Loucy (cell line): ENCODE data around the gene CRABP1.

Experiments used
- H2AFZ ChIP-seq: fragments of 200-600 bp; sonication (generic); 2 replicates; pipeline ENCODE4 v1.6.0; 2016; ENCODE audit warnings: antibody characterized with exemption, mild to moderate bottlenecking, low read length, moderate library complexity
- H3F3A ChIP-seq: fragments of 200-600 bp; 2 replicates; pipeline ENCODE4 v1.6.0; 2016; ENCODE audit warnings: antibody characterized with exemption, low read depth, mild to moderate bottlenecking
- H3K27me3 ChIP-seq: fragments of 200-600 bp; sonication (generic); 2 replicates; pipeline ENCODE4 v1.6.1; 2014; ENCODE audit warnings: low read length, mild to moderate bottlenecking; ENCODE audit not compliant: insufficient read depth, poor library complexity, severe bottlenecking
- H3K36me3 ChIP-seq: fragments of 200-600 bp; sonication (generic); 2 replicates; pipeline ENCODE4 v1.6.1; 2016; ENCODE audit warnings: low read length; ENCODE audit not compliant: insufficient read depth
- H3K4me1 ChIP-seq: fragments of 200-600 bp; sonication (generic); 2 replicates; pipeline ENCODE4 v1.5.1; 2014; ENCODE audit warnings: low read length, mild to moderate bottlenecking; ENCODE audit not compliant: insufficient read depth, poor library complexity, severe bottlenecking
- H3K4me2 ChIP-seq: fragments of 200-600 bp; sonication (generic); 2 replicates; pipeline ENCODE4 v1.6.0; 2014; ENCODE audit warnings: antibody characterized with exemption, low read length, low read depth, mild to moderate bottlenecking; ENCODE audit not compliant: poor library complexity, severe bottlenecking
- H3K4me3 ChIP-seq: fragments of 200-600 bp; sonication (generic); 2 replicates; pipeline ENCODE4 v1.5.1; 2014; ENCODE audit warnings: low read length, mild to moderate bottlenecking, mixed read lengths; ENCODE audit not compliant: poor library complexity, severe bottlenecking
- H3K79me2 ChIP-seq: fragments of 200-600 bp; sonication (generic); 2 replicates; pipeline ENCODE4 v1.6.1; 2014; ENCODE audit warnings: low read length; ENCODE audit not compliant: insufficient read depth
- H3K9ac ChIP-seq: fragments of 200-600 bp; sonication (generic); 2 replicates; pipeline ENCODE4 v1.6.0; 2014; ENCODE audit warnings: mild to moderate bottlenecking, low read depth, low read length, moderate library complexity; ENCODE audit not compliant: poor library complexity, severe bottlenecking
- H3K9me2 ChIP-seq: fragments of 200-600 bp; sonication (generic); replicated peaks from 2 replicates; pipeline ENCODE4 v1.6.1; 2016; ENCODE audit warnings: low read depth, low read length, mixed read lengths
- H3K9me3 ChIP-seq: fragments of 200-600 bp; sonication (generic); 2 replicates; pipeline ENCODE4 v1.6.1; 2014; ENCODE audit warnings: mild to moderate bottlenecking, antibody characterized with exemption, low read length, low read depth; ENCODE audit not compliant: insufficient read depth
- H4K20me1 ChIP-seq: fragments of 200-600 bp; sonication (generic); 2 replicates; pipeline ENCODE4 v1.6.0; 2014; ENCODE audit warnings: antibody characterized with exemption, low read length, mild to moderate bottlenecking; ENCODE audit not compliant: insufficient read depth, poor library complexity, severe bottlenecking
- CTCF ChIP-seq: fragments of 200-600 bp; sonication (generic); conservative IDR thresholded peaks from 2 replicates; pipeline ENCODE4 v1.5.1; 2014; ENCODE audit warnings: mild to moderate bottlenecking, antibody characterized with exemption, low read length
- EZH2phosphoT487 ChIP-seq: fragments of 200-600 bp; IDR thresholded peaks from 2 replicates; pipeline ENCODE4 v1.6.1; 2018; ENCODE audit warnings: antibody characterized with exemption, mild to moderate bottlenecking, moderate library complexity, borderline replicate concordance

CRABP1 gene

GRCh38 chr15:78306176-78306774 lies 33.9 kb upstream of the CRABP1 start:
- Histone ChIP-seq H3K9me3 (no peaks in the 10 kb centered on the region), H3K4me3 (no peak overlapping the region), H3K9me2 (no peaks in the 10 kb centered on the region), H2AFZ (no peak overlapping the region), H3K4me1 (peaks cover 13% of the 10 kb centered on the region), H3K27me3 (no peaks in the 10 kb centered on the region), H3K79me2 (no peaks in the 10 kb centered on the region), H3K36me3 (no peaks in the 10 kb centered on the region), H3K9ac (no peak overlapping the region), H3F3A (0 out of 2 replicates have a peak, but pooled peaks cover 6% of the 10 kb centered on the region), H4K20me1 (no peaks in the 10 kb centered on the region), H3K4me2 (no peak overlapping the region)
- TF ChIP-seq EZH2phosphoT487 (no peak), CTCF (no peak)

GRCh38 chr15:78307976-78308375 lies 32.2 kb upstream of the CRABP1 start:
- Histone ChIP-seq H3K9me2 (no peaks in the 10 kb centered on the region), H4K20me1 (no peaks in the 10 kb centered on the region), H3K9ac (no peak overlapping the region), H3K4me2 (no peak overlapping the region), H3K27me3 (no peaks in the 10 kb centered on the region), H2AFZ (peak overlapping the region; percentile 87), H3K4me3 (no peak overlapping the region), H3K36me3 (no peaks in the 10 kb centered on the region), H3F3A (no peaks in the 10 kb centered on the region), H3K79me2 (no peaks in the 10 kb centered on the region), H3K4me1 (peaks cover 5% of the 10 kb centered on the region), H3K9me3 (no peaks in the 10 kb centered on the region)
- TF ChIP-seq CTCF (no peak), EZH2phosphoT487 (no peak)

- Histone ChIP-seq H3K27me3 (no peaks in the 10 kb centered on the region), H3K4me1 (peaks cover 5% of the 10 kb centered on the region), H4K20me1 (no peaks in the 10 kb centered on the region), H3F3A (no peaks in the 10 kb centered on the region), H3K9ac (peak overlapping the region; percentile 41), H2AFZ (peak overlapping the region; percentile 87), H3K4me3 (peak overlapping the region; percentile 48), H3K9me2 (no peaks in the 10 kb centered on the region), H3K4me2 (peak overlapping the region; percentile 60), H3K36me3 (no peaks in the 10 kb centered on the region), H3K9me3 (no peaks in the 10 kb centered on the region), H3K79me2 (no peaks in the 10 kb centered on the region)
- peak; percentile 96 for TF ChIP-seq CTCF
- no peak for TF ChIP-seq EZH2phosphoT487
Observed at GRCh38 chr15:78308422-78309032, 31.6 kb upstream of the CRABP1 start.
